ENCODE measurements around the gene GFPT2.

GRCh38 chr5:180348336-180348735 is 4.8 kb downstream of the GFPT2 start:
- no peak for TF ChIP-seq POLR2A (IDR thresholded peaks at IDR 0.05)
- no peak for TF ChIP-seq CTCF (IDR thresholded peaks at IDR 0.05)
